PC-9 (cell line): ENCODE data around the gene RIMS1.

Experiments
- CTCF ChIP-seq: fragments of 200-600 bp; sonication (generic); conservative IDR thresholded peaks from 2 replicates; pipeline ENCODE4 v1.6.1; 2017; ENCODE audit warnings: mixed run types, antibody characterized with exemption, mild to moderate bottlenecking, moderate library complexity
- EZH2 ChIP-seq: fragments of 200-600 bp; sonication (generic); IDR thresholded peaks from 2 replicates; pipeline ENCODE4 v1.8.0; 2017; ENCODE audit warnings: antibody characterized with exemption, low read depth

GRCh38 chr6:72272958-72273357 lies 386.6 kb downstream of the RIMS1 start:
- TF ChIP-seq CTCF (no peak), EZH2 (no peak)
